Thoracic aorta (tissue), 2 donors: ENCODE results near the gene NSA2. TPM values are rescaled to one million over a fixed set of nuclear protein-coding genes. Genes with fewer than 3 reads are reported as not detected.
"Not testable (repeated sequence)": the region's sequence is repeated elsewhere in the genome, so short reads cannot be mapped to it uniquely, and the experiment has no call there.

ENCODE experiments used
- ATAC-seq: fragments of 150-250 bp; one replicate; pipeline ENCODE4 v1.8.0; 2017; ENCODE audit warnings: low read depth; ENCODE audit not compliant: insufficient number of reproducible peaks, low FRiP score
- DNase-seq: peaks from one replicate; pipeline ENCODE4 v3.0.0-alpha.2; 2020; ENCODE audit warnings: low spot score
- H3K27ac ChIP-seq, 2 donors: fragments of 200-600 bp; sonication (generic); 1 replicate in 1 of 2; 2 replicates in 1 of 2; pipeline ENCODE4 v1.5.1; 2016; ENCODE audit warnings: mild to moderate bottlenecking in 2 of 2, moderate library complexity in 2 of 2
- H3K27me3 ChIP-seq: fragments of 200-600 bp; sonication (generic); replicated peaks from 2 replicates; pipeline ENCODE4 v1.6.0; 2016; ENCODE audit warnings: mild to moderate bottlenecking; ENCODE audit not compliant: insufficient read depth
- H3K36me3 ChIP-seq: fragments of 200-600 bp; sonication (generic); one replicate; pipeline ENCODE4 v1.5.1; 2016
- H3K4me1 ChIP-seq, 2 donors: fragments of 200-600 bp; sonication (generic); 1 replicate in 1 of 2; 2 replicates in 1 of 2; pipeline versions ENCODE4 v1.5.1 to v1.6.0; 2016; ENCODE audit warnings: low read depth in 2 of 2, mild to moderate bottlenecking in 1 of 2; ENCODE audit not compliant: control insufficient read depth in 1 of 2
- H3K4me3 ChIP-seq: fragments of 200-600 bp; sonication (generic); 2 replicates; pipeline ENCODE4 v1.5.1; 2016; ENCODE audit warnings: mild to moderate bottlenecking
- H3K9me3 ChIP-seq: fragments of 200-600 bp; sonication (generic); 2 replicates; pipeline ENCODE4 v1.5.1; 2016
- CTCF ChIP-seq: fragments of 200-600 bp; sonication (generic); IDR thresholded peaks from one replicate; pipeline ENCODE4 v1.5.1; 2019; ENCODE audit warnings: antibody characterized with exemption
- total RNA-seq, 2 donors: library from RNA; depleted of rRNA; stranded (reverse); fragments of >200 nt; gene quantifications; one replicate each; pipeline versions ENCODE4 v1.1.0 to v1.2.3, GENCODE V29; 2016

The NSA2 gene
- total RNA-seq, 2 donors from 2014 or later = 58.9 to 76.1 TPM

- peaks cover 12% of the 10 kb centered on the region for H3K36me3 ChIP-seq
- TF ChIP-seq CTCF = no peak
Measured at GRCh38 chr5:74738406-74738805, 28.6 kb upstream of the NSA2 start.

GRCh38 chr5:74748742-74749141, 18.3 kb upstream of the NSA2 start:
- not testable (repeated sequence) for H3K27me3 ChIP-seq, DNase-seq, H3K4me1 ChIP-seq, H3K27ac ChIP-seq, H3K9me3 ChIP-seq, H3K4me3 ChIP-seq, ATAC-seq
- H3K36me3 ChIP-seq = peaks cover 34% of the 10 kb centered on the region

More at GRCh38 chr5:74738406-74738805, 28.6 kb upstream of the NSA2 start:
- Histone ChIP-seq H3K27ac (no peak overlapping the region), H3K4me3 (no peak overlapping the region), H3K4me1 (no peaks in the 10 kb centered on the region), H3K27me3 (no peaks in the 10 kb centered on the region), H3K9me3 (no peaks in the 10 kb centered on the region)
- ATAC-seq (no peak), DNase-seq (no peak)

GRCh38 chr5:74761241-74761640, 5.8 kb upstream of the NSA2 start:
- DNase-seq (no peak), ATAC-seq (no peak)
- H3K27ac ChIP-seq = no peak overlapping the region
- no peak overlapping the region for H3K4me3 ChIP-seq
- TF ChIP-seq CTCF = no peak
- H3K4me1 ChIP-seq = peaks cover 7 to 16% of the 10 kb centered on the region in 2 donors
- no peaks in the 10 kb centered on the region for H3K9me3 ChIP-seq
- peaks cover 13% of the 10 kb centered on the region for H3K36me3 ChIP-seq
- H3K27me3 ChIP-seq = no peaks in the 10 kb centered on the region

- Histone ChIP-seq H3K27me3 (no peaks in the 10 kb centered on the region), H3K9me3 (no peaks in the 10 kb centered on the region), H3K4me3 (no peak overlapping the region), H3K36me3 (peaks cover 2% of the 10 kb centered on the region), H3K27ac (no peak overlapping the region), H3K4me1 (peaks cover 7 to 16% of the 10 kb centered on the region in 2 donors)
- DNase-seq (no peak), ATAC-seq (no peak)
- no peak for TF ChIP-seq CTCF
Measured at GRCh38 chr5:74762599-74762998, 4.5 kb upstream of the NSA2 start.

GRCh38 chr5:74763504-74763903, 3.5 kb upstream of the NSA2 start:
- Histone ChIP-seq H3K4me1 (peaks cover 12 to 25% of the 10 kb centered on the region in 2 donors), H3K4me3 (no peak overlapping the region), H3K36me3 (peaks cover 2% of the 10 kb centered on the region), H3K27me3 (no peaks in the 10 kb centered on the region), H3K27ac (no peak overlapping the region), H3K9me3 (no peaks in the 10 kb centered on the region)
- no peak for DNase-seq
- no peak for TF ChIP-seq CTCF
- no peak for ATAC-seq

- Histone ChIP-seq H3K9me3 (no peaks in the 10 kb centered on the region), H3K4me3 (no peak overlapping the region), H3K4me1 (peaks cover 12 to 26% of the 10 kb centered on the region in 2 donors), H3K27me3 (no peaks in the 10 kb centered on the region), H3K36me3 (peaks cover 10% of the 10 kb centered on the region), H3K27ac (no peak overlapping the region)
- no peak for TF ChIP-seq CTCF
- ATAC-seq (no peak), DNase-seq (no peak)
Measured at GRCh38 chr5:74765201-74765600, 1.8 kb upstream of the NSA2 start.
